Measurements from ENCODE around the gene TUBGCP2.

GRCh38 chr10:133289761-133290160 lies 18.9 kb downstream of the TUBGCP2 start:
- TF ChIP-seq CTCF (IDR thresholded peaks at IDR 0.05) = no peak
- TF ChIP-seq EZH2 (IDR thresholded peaks at IDR 0.05) = no peak
- no peak for TF ChIP-seq EZH2phosphoT487 (IDR thresholded peaks at IDR 0.05)

Data from neural progenitor cell (in vitro differentiated cells).